Measurements from ENCODE around the gene TBC1D17.

The TBC1D17 gene

DNA sequence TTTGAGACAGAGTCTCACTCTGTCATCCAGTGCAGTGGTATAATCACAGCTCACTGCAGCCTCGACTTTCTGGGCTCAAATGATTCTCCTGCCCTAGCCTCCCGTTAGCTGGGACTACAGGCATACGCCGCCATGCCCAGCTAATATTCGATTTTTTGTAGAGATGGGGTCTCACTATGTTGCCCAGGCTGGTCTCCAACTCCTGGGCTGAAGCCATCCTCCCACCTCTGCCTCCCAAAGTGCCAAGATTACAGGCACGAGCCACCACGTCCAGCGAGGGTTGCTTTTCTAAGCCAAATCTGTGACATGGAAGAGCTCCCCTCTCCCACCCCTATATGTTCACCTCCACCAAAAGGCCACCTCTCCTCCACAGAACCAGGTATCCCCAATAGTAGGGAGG, 40.6 kb downstream of the TBC1D17 start:
- Histone ChIP-seq H4K20me1 (ENCODE audit: insufficient read depth, low read length) (no peaks in the 10 kb centered on the region), H3F3A (ENCODE audit: insufficient read depth, low read length) (no peaks in the 10 kb centered on the region), H3K79me2 (ENCODE audit: insufficient read depth, low read length) (peaks cover 28% of the 10 kb centered on the region), H3K36me3 (ENCODE audit: insufficient read depth, low read length) (peaks cover 77% of the 10 kb centered on the region), H3K27ac (ENCODE audit: low read depth, low read length, poor library complexity, severe bottlenecking) (peak overlapping the region; percentile 80), H3K27me3 (ENCODE audit: insufficient read depth, low read length) (no peaks in the 10 kb centered on the region), H3K4me1 (ENCODE audit: insufficient read depth, low read length, severe bottlenecking) (peaks cover 72% of the 10 kb centered on the region), H2AFZ (ENCODE audit: low read length) (no peak overlapping the region), H3K9me3 (ENCODE audit: low read length) (no peaks in the 10 kb centered on the region), H3K9ac (ENCODE audit: low read length) (no peak overlapping the region; the same call in 1 of the 2 replicates), H3K4me3 (ENCODE audit: low read depth, low read length, poor library complexity, severe bottlenecking) (no peak overlapping the region), H3K9me2 (ENCODE audit: low read depth, low read length) (no peaks in the 10 kb centered on the region), H3K4me2 (ENCODE audit: low read length) (no peak overlapping the region)
- TF ChIP-seq, protein P1, sequence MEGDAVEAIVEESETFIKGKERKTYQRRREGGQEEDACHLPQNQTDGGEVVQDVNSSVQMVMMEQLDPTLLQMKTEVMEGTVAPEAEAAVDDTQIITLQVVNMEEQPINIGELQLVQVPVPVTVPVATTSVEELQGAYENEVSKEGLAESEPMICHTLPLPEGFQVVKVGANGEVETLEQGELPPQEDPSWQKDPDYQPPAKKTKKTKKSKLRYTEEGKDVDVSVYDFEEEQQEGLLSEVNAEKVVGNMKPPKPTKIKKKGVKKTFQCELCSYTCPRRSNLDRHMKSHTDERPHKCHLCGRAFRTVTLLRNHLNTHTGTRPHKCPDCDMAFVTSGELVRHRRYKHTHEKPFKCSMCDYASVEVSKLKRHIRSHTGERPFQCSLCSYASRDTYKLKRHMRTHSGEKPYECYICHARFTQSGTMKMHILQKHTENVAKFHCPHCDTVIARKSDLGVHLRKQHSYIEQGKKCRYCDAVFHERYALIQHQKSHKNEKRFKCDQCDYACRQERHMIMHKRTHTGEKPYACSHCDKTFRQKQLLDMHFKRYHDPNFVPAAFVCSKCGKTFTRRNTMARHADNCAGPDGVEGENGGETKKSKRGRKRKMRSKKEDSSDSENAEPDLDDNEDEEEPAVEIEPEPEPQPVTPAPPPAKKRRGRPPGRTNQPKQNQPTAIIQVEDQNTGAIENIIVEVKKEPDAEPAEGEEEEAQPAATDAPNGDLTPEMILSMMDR (IDR thresholded peaks at IDR 0.05; ENCODE audit: low read length) = no peak
- no peak for TF ChIP-seq EZH2 (IDR thresholded peaks at IDR 0.05; ENCODE audit: borderline replicate concordance, low read length)

DNA sequence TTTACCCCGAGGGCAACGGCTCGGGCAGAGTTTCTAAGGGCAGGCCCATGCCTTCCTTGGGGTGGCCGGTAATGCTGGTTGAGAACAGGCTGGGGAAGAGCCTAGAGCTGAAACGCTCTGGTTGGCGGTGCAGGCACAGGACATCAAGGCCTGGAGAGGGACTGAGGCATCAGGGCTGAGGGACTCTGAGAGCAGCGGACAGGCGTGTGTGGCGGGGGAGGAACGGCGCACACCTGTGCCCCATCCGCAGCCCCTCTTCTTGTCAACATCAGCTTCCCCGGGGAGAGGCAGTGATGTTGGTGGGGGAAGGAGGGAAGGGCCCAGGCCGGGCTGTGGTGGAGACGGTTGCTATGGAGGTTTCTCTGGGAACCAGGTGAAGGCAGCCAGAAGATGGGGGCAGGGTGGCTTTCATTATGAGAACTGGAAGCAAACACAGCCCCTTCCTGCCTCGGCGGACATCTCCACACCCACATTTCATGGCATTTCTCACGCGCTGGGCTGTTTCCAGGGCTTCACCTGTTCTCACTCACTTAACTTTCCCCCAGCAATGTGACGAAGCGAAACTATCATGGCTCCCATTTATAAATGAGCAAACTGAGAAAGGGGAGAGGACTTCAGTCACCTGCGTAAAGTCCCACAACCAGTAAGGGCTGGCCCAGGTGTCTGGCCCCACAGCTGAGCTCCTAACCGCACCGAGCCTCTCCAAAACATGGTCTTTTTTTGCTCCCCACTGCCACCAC, 43.3 kb downstream of the TBC1D17 start:
- Histone ChIP-seq H3K4me2 (ENCODE audit: low read length) (peak overlapping the region; percentile 61), H3K36me3 (ENCODE audit: insufficient read depth, low read length) (peaks cover 64% of the 10 kb centered on the region), H3K9ac (ENCODE audit: low read length) (peak overlapping the region; percentile 59), H4K20me1 (ENCODE audit: insufficient read depth, low read length) (no peaks in the 10 kb centered on the region), H3K79me2 (ENCODE audit: insufficient read depth, low read length) (peaks cover 33% of the 10 kb centered on the region), H3F3A (ENCODE audit: insufficient read depth, low read length) (0 out of 2 replicates have a peak, but pooled peaks cover 3% of the 10 kb centered on the region), H3K4me1 (ENCODE audit: insufficient read depth, low read length, severe bottlenecking) (peaks cover 88% of the 10 kb centered on the region), H3K27me3 (ENCODE audit: insufficient read depth, low read length) (no peaks in the 10 kb centered on the region), H3K27ac (ENCODE audit: low read depth, low read length, poor library complexity, severe bottlenecking) (peak overlapping the region; percentile 99), H3K4me3 (ENCODE audit: low read depth, low read length, poor library complexity, severe bottlenecking) (peak overlapping the region; percentile 48), H2AFZ (ENCODE audit: low read length) (no peak overlapping the region), H3K9me2 (ENCODE audit: low read depth, low read length) (no peaks in the 10 kb centered on the region), H3K9me3 (ENCODE audit: low read length) (no peaks in the 10 kb centered on the region)
- TF ChIP-seq, protein P1 (IDR thresholded peaks at IDR 0.05; ENCODE audit: low read length) = no peak
- no peak for TF ChIP-seq EZH2 (IDR thresholded peaks at IDR 0.05; ENCODE audit: borderline replicate concordance, low read length)

DNA sequence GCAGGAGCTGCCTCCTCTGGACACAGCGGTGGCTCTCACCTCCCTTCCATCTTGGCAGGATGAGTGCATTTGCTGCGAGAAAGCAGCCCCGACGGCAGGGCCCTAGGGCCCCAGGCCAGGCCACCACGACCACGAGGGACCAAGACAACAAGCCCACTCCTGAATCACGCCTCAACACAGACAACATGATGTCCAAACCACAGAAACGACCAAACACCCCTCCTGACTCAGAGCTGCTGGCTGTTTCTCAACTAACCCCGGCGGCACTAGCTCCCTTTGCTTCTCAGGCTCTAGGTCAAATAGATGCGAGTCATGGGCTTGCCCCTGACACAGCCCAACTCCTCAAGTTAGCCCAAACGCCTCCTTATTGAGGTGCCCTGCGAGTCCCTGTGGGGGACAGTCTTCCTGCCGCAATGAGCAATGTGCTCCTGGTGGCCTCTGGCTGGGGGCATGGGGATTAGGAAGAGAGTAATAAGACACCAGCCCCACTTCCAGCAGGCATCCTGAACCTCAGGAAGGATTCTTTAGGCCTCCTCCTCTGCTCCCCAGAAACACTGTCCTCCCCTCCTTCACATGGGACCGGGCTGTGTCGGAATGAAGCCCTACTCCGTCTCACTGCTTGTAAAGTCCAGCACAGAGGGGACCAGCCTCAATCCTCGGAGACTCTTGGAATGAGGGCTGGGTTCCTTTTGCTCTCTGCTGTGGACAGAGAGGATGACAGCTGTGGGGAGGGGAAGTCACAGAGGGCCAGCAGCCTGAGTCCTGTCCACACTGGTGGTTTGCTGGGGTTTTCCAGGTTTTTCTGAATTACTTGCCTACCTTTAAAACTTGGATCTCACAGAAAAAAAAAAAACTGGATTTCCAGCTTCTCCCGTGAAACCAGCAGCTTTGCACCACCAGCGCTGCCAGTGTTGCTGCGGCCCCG, 44.6 kb downstream of the TBC1D17 start:
- Histone ChIP-seq H3K9me2 (ENCODE audit: low read depth, low read length) (no peaks in the 10 kb centered on the region), H3K4me3 (ENCODE audit: low read depth, low read length, poor library complexity, severe bottlenecking) (peak overlapping the region; percentile 48), H3K9me3 (ENCODE audit: low read length) (no peaks in the 10 kb centered on the region), H4K20me1 (ENCODE audit: insufficient read depth, low read length) (no peaks in the 10 kb centered on the region), H3K4me2 (ENCODE audit: low read length) (peak overlapping the region; percentile 61), H3K27me3 (ENCODE audit: insufficient read depth, low read length) (no peaks in the 10 kb centered on the region), H2AFZ (ENCODE audit: low read length) (no peak overlapping the region), H3K79me2 (ENCODE audit: insufficient read depth, low read length) (peaks cover 36% of the 10 kb centered on the region), H3K4me1 (ENCODE audit: insufficient read depth, low read length, severe bottlenecking) (peaks cover 96% of the 10 kb centered on the region), H3K27ac (ENCODE audit: low read depth, low read length, poor library complexity, severe bottlenecking) (peak overlapping the region; percentile 99), H3F3A (ENCODE audit: insufficient read depth, low read length) (0 out of 2 replicates have a peak, but pooled peaks cover 3% of the 10 kb centered on the region), H3K9ac (ENCODE audit: low read length) (peak overlapping the region; percentile 59), H3K36me3 (ENCODE audit: insufficient read depth, low read length) (peaks cover 62% of the 10 kb centered on the region)
- TF ChIP-seq, protein P1 (IDR thresholded peaks at IDR 0.05; ENCODE audit: low read length) = no peak
- no peak for TF ChIP-seq EZH2 (IDR thresholded peaks at IDR 0.05; ENCODE audit: borderline replicate concordance, low read length)
